GM23338 (cell line): ENCODE results near the gene TMCC1.

Experiments
- CTCF ChIP-seq, 2 experiments: fragments of 200-600 bp in 1 of 2; sonication (generic) in 1 of 2; conservative IDR thresholded peaks; 2 replicates each; pipeline versions ENCODE4 v1.5.1 to v1.6.1; 2016 to 2017; ENCODE audit warnings: antibody characterized with exemption in 2 of 2, low read depth in 2 of 2, mild to moderate bottlenecking in 2 of 2, moderate library complexity in 1 of 2
- REST ChIP-seq: IDR thresholded peaks from one replicate; pipeline ENCODE4 v1.6.1; 2018; ENCODE audit warnings: antibody characterized with exemption; ENCODE audit not compliant: unreplicated experiment

- TF ChIP-seq REST (no peak), CTCF (conservative IDR thresholded peaks at IDR 0.05; ENCODE audit: low read depth in 2 of 2) (no peak)
Observed at GRCh38 chr3:129689036-129689435, 204.5 kb downstream of the TMCC1 start.
